Subcutaneous adipose tissue (tissue), 4 donors: ENCODE data around the gene PAPLN. TPM values are rescaled to one million over a fixed set of nuclear protein-coding genes. Genes with fewer than 3 reads are reported as not detected.

Source experiments
- total RNA-seq, 4 donors: library from RNA; depleted of rRNA; stranded (reverse); fragments of >200 nt; gene quantifications; one replicate each; pipeline ENCODE4 v1.1.0, GENCODE V29; 2016
- TF ChIP-seq, protein P1 (sequence below): fragments of 450-650 bp; IDR thresholded peaks from one replicate; pipeline ENCODE4 v1.5.1; 2016; ENCODE audit warnings: low read depth, mild to moderate bottlenecking, control low read depth, antibody characterized with exemption, moderate library complexity

PAPLN gene
- total RNA-seq, 4 donors from 2014 or later = 10.4 to 52.2 (median 22.4) TPM

DNA sequence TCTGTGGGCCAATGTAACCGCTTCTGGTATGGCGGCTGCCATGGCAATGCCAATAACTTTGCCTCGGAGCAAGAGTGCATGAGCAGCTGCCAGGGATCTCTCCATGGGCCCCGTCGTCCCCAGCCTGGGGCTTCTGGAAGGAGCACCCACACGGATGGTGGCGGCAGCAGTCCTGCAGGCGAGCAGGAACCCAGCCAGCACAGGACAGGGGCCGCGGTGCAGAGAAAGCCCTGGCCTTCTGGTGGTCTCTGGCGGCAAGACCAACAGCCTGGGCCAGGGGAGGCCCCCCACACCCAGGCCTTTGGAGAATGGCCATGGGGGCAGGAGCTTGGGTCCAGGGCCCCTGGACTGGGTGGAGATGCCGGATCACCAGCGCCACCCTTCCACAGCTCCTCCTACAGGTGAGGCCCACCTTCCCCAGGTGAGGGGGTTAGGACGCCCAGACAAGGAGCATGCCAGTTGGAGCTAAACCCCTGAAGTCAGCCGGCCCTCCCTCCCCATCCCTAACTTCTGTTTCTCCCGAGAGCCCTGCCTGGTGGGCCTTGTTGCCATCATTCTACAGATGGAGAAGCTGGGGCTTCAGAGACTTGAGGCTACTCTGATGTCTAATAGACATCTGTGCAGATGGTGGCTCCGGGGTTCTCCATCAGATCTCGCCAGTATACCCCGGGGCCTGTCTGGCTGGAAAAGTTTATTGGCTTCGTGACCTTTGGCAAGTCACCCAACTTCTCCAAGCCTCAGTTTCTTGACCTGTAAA is 25.3 kb downstream of the PAPLN start:
- TF ChIP-seq, protein P1, sequence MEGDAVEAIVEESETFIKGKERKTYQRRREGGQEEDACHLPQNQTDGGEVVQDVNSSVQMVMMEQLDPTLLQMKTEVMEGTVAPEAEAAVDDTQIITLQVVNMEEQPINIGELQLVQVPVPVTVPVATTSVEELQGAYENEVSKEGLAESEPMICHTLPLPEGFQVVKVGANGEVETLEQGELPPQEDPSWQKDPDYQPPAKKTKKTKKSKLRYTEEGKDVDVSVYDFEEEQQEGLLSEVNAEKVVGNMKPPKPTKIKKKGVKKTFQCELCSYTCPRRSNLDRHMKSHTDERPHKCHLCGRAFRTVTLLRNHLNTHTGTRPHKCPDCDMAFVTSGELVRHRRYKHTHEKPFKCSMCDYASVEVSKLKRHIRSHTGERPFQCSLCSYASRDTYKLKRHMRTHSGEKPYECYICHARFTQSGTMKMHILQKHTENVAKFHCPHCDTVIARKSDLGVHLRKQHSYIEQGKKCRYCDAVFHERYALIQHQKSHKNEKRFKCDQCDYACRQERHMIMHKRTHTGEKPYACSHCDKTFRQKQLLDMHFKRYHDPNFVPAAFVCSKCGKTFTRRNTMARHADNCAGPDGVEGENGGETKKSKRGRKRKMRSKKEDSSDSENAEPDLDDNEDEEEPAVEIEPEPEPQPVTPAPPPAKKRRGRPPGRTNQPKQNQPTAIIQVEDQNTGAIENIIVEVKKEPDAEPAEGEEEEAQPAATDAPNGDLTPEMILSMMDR = no peak

DNA sequence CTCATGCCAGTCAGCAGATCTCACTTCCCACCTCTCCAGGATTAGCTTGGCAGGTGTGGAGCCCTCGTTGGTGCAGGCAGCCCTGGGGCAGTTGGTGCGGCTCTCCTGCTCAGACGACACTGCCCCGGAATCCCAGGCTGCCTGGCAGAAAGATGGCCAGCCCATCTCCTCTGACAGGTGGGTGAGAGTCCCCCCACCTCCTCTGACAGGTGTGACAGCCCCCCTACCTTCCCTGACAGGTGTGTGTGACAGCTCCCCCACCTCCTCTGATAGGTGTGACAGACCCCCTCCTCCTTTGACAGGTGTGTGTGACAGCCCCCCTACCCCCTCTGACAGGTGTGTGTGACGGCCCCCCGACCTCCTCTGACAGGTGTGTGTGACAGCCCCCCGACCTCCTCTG is 26.3 kb downstream of the PAPLN start:
- TF ChIP-seq, protein P1 = no peak

DNA sequence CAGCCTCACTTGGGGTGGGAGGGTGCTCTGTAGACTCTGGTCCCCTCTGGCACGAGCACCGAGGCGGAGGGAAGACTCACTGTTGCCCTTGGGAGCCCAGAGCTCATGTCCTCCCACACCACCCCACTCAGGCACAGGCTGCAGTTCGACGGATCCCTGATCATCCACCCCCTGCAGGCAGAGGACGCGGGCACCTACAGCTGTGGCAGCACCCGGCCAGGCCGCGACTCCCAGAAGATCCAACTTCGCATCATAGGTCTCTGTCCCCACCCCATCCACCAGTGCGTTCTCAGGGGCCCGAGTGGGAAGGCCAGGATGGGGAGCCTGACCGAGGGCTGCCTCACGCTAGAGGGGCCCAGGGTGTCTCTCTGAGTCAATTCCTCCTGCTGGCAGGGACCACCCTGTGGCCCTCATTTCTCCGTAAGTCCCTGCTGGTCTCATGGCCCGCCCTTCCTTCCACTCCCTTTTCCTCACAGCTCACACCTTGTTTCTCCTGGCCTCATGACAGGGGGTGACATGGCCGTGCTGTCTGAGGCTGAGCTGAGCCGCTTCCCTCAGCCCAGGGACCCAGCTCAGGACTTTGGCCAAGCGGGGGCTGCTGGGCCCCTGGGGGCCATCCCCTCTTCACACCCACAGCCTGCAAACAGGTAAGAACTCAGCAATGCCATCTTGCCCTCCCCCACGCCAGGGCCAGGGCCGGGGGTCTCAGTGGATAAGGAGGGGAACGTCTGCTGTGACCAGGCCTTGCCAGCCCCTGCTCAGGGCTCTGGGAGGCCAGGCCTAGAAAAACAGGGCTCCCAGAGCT is 27.0 kb downstream of the PAPLN start:
- TF ChIP-seq, protein P1 = no peak

DNA sequence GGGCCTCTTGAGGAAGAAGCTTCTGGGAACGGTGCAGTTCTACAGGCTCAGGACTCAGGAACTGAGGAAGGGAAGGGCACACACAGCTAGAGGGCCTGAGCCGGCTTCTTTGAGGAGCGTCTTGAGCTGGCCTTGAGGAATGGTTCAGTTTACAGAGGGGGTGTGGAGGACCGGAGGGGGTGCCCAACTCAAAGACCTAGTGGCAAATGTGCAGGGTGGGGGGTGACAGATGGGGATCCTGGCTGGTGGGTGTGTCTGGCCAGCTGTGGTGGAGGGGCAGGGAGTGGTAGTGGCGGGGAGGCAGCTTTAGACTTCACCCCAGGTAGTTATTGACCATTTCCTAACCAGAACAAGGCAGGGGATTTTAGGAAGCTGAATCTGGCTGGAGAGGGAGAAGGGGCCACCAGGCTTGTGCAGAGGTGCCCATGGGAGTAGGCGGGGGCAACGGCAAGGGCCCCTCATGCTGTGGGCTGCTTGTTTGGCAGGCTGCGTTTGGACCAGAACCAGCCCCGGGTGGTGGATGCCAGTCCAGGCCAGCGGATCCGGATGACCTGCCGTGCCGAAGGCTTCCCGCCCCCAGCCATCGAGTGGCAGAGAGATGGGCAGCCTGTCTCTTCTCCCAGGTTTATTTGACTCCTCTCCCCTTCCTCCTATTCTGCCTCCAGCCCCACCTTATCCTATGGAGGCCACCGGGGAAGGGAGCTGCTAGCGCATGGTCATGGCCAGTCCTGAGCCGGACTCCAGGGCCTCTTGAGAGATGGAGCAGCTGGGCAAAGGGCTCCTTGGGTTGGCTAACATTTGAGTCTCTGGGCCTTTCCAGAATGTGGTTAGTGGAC is 27.8 kb downstream of the PAPLN start:
- TF ChIP-seq, protein P1 = no peak

DNA sequence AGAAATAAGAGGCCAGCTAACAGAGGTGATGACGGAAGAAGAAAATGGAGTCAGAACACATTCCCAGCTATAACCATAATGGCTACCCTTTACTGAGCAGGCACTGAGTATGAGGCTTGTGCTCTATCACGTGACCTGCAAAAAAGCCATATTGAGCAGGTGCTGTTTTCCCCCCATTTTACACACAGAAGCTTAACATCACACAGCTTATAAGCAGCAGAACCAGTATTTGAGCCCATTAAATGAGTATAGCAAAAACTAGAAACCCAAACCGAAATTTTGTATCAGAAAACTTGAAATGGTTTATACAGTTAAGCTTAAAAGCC is 28.4 kb downstream of the PAPLN start:
- TF ChIP-seq, protein P1 = no peak

DNA sequence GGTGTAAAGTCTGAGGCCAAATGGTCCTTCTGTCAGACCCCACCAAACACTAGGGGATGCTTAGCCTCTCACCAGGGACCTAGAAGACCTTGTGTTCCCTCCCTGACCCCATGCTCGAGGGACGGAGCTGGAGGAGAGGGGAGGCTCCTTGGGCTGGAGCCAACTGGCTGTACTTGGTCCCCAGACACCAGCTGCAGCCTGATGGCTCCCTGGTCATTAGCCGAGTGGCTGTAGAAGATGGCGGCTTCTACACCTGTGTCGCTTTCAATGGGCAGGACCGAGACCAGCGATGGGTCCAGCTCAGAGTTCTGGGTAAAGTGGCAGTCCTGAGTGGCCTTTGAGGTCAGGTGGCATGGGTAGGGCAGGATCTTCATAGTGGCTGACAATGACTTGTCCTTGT is 29.0 kb downstream of the PAPLN start:
- TF ChIP-seq, protein P1 = no peak

DNA sequence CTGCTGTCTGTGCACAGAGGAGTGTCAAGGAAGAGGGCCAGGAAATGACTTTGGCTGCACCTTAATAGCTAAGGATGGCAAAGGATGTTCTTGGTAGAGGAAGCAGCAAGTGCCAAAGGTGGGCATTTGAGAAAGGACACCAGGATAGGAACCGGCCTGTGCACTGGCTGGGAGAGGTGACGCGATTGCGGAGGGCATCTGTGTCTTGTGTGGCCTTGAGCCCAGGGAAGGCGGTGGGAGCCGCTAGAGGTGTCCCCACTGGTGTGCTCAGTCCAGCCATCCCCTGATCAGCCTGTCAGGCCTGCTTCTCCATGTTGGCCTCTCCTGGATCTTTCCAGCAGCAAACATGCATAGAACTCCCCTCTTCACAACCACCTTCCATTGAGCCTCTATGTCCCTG is 30.2 kb downstream of the PAPLN start:
- TF ChIP-seq, protein P1 = no peak
